ENCODE data around the gene SDC3. TPM values are rescaled to one million over a fixed set of nuclear protein-coding genes. Genes with fewer than 3 reads are reported as not detected.

The SDC3 gene
- total RNA-seq, 1 experiment from 2014 or later: 32.3 TPM

DNA sequence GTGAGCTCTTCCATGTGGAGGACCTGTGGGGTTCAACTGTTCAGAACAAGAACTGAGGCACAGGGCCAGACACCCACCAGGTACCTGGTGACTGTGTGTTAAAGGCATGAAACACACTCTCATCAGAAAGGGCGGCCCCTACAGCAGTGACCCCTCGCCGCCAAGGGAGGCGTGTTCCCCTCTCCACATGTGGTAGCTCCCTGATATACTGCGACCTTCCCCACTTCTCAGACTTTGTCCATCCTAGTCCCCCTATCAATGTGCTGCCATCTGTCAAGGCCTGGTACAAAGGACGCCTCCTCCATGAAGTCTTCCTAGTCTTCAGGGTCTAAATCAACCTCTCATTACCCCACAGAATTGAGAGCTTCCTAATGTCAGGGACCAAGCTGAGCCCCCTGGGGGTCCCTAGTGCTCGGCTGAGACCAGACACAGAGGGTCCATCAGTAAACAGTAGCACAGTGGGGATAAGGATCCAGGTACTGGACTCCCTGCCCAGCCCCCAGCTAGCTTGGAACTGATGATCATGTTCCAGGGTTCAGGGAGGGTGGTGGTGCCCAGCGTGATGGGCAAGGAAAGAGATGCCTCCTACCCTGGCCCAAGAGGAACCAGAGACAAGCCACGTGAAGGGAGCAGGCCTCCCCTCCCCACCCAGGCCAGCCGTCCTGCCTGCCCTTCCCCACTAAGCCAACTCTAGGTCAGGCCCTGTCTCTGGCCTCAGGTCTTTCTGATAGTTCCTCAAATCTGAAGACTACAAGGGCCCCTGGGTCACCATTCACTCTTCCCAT, 10.3 kb downstream of the SDC3 start (continued):
- TF ChIP-seq, protein P1, sequence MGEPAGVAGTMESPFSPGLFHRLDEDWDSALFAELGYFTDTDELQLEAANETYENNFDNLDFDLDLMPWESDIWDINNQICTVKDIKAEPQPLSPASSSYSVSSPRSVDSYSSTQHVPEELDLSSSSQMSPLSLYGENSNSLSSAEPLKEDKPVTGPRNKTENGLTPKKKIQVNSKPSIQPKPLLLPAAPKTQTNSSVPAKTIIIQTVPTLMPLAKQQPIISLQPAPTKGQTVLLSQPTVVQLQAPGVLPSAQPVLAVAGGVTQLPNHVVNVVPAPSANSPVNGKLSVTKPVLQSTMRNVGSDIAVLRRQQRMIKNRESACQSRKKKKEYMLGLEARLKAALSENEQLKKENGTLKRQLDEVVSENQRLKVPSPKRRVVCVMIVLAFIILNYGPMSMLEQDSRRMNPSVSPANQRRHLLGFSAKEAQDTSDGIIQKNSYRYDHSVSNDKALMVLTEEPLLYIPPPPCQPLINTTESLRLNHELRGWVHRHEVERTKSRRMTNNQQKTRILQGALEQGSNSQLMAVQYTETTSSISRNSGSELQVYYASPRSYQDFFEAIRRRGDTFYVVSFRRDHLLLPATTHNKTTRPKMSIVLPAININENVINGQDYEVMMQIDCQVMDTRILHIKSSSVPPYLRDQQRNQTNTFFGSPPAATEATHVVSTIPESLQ (CRISPR knock-in tag; IDR thresholded peaks at IDR 0.05): no peak

DNA sequence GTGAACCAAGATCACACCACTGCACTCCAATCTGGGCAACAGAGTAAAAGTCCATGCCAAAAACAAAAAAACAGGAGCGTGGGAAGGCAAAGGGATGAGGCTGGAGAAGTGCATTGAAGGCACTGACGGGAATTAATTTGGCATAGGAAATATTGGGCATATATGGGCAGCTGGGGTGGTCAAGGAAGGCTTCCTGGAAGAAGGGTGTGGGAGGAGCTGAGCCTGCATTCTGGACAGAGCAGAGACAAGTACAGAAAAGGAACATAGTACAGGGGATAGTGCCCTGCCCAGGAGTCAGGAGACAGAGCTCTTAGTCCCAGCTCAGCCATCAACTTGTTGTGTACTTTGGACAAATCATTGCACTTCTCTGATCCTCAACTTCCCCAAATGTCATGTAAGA, 11.7 kb downstream of the SDC3 start:
- TF ChIP-seq TEAD4 (CRISPR knock-in tag; IDR thresholded peaks at IDR 0.05): no peak
- TF ChIP-seq CREB1 (CRISPR knock-in tag; IDR thresholded peaks at IDR 0.05): no peak
- TF ChIP-seq JUN (CRISPR knock-in tag; IDR thresholded peaks at IDR 0.05): no peak
- TF ChIP-seq, protein P2, sequence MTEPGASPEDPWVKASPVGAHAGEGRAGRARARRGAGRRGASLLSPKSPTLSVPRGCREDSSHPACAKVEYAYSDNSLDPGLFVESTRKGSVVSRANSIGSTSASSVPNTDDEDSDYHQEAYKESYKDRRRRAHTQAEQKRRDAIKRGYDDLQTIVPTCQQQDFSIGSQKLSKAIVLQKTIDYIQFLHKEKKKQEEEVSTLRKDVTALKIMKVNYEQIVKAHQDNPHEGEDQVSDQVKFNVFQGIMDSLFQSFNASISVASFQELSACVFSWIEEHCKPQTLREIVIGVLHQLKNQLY (CRISPR knock-in tag; IDR thresholded peaks at IDR 0.05): no peak
- TF ChIP-seq, protein P3, sequence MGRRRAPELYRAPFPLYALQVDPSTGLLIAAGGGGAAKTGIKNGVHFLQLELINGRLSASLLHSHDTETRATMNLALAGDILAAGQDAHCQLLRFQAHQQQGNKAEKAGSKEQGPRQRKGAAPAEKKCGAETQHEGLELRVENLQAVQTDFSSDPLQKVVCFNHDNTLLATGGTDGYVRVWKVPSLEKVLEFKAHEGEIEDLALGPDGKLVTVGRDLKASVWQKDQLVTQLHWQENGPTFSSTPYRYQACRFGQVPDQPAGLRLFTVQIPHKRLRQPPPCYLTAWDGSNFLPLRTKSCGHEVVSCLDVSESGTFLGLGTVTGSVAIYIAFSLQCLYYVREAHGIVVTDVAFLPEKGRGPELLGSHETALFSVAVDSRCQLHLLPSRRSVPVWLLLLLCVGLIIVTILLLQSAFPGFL (CRISPR knock-in tag; IDR thresholded peaks at IDR 0.05; ENCODE audit: borderline replicate concordance): no peak
- TF ChIP-seq, protein P4, sequence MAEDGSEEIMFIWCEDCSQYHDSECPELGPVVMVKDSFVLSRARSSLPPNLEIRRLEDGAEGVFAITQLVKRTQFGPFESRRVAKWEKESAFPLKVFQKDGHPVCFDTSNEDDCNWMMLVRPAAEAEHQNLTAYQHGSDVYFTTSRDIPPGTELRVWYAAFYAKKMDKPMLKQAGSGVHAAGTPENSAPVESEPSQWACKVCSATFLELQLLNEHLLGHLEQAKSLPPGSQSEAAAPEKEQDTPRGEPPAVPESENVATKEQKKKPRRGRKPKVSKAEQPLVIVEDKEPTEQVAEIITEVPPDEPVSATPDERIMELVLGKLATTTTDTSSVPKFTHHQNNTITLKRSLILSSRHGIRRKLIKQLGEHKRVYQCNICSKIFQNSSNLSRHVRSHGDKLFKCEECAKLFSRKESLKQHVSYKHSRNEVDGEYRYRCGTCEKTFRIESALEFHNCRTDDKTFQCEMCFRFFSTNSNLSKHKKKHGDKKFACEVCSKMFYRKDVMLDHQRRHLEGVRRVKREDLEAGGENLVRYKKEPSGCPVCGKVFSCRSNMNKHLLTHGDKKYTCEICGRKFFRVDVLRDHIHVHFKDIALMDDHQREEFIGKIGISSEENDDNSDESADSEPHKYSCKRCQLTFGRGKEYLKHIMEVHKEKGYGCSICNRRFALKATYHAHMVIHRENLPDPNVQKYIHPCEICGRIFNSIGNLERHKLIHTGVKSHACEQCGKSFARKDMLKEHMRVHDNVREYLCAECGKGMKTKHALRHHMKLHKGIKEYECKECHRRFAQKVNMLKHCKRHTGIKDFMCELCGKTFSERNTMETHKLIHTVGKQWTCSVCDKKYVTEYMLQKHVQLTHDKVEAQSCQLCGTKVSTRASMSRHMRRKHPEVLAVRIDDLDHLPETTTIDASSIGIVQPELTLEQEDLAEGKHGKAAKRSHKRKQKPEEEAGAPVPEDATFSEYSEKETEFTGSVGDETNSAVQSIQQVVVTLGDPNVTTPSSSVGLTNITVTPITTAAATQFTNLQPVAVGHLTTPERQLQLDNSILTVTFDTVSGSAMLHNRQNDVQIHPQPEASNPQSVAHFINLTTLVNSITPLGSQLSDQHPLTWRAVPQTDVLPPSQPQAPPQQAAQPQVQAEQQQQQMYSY (CRISPR knock-in tag; IDR thresholded peaks at IDR 0.05): no peak
- TF ChIP-seq, protein P5, sequence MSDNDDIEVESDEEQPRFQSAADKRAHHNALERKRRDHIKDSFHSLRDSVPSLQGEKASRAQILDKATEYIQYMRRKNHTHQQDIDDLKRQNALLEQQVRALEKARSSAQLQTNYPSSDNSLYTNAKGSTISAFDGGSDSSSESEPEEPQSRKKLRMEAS (CRISPR knock-in tag; IDR thresholded peaks at IDR 0.05): no peak
- TF ChIP-seq, protein P6, sequence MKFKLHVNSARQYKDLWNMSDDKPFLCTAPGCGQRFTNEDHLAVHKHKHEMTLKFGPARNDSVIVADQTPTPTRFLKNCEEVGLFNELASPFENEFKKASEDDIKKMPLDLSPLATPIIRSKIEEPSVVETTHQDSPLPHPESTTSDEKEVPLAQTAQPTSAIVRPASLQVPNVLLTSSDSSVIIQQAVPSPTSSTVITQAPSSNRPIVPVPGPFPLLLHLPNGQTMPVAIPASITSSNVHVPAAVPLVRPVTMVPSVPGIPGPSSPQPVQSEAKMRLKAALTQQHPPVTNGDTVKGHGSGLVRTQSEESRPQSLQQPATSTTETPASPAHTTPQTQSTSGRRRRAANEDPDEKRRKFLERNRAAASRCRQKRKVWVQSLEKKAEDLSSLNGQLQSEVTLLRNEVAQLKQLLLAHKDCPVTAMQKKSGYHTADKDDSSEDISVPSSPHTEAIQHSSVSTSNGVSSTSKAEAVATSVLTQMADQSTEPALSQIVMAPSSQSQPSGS (CRISPR knock-in tag; IDR thresholded peaks at IDR 0.05; ENCODE audit: borderline replicate concordance, low read depth): no peak
- no peak for TF ChIP-seq ATF1 (CRISPR knock-in tag; IDR thresholded peaks at IDR 0.05)
- no peak for TF ChIP-seq SMAD3 (CRISPR knock-in tag; IDR thresholded peaks at IDR 0.05; ENCODE audit: borderline replicate concordance)
- CTCF ChIA-PET: interaction anchor here (1.4 to 2.5 kb wide), 3 partner anchors 14 to 178 kb away, joined by 3 to 17 read pairs (median 6); no protein-coding TSS in a partner anchor
- DNase-seq (ENCODE audit: low spot score): no peak
- Mint-ChIP-seq H3K4me3 (no peak overlapping the region), H3K27ac (no peak overlapping the region), H3K4me1 (peaks cover 21% of the 10 kb centered on the region), H3K9me3 (no peaks in the 10 kb centered on the region), H3K27me3 (ENCODE audit: low read depth) (no peaks in the 10 kb centered on the region), H3K36me3 (no peaks in the 10 kb centered on the region)
- ATAC-seq: no peak
- POLR2A ChIA-PET: no interaction called here

All from WTC11 (cell line).